ENCODE measurements around the gene TACR3. TPM values are rescaled to one million over a fixed set of nuclear protein-coding genes. Genes with fewer than 3 reads are reported as not detected.

The TACR3 gene
- total and polyA plus RNA-seq, 2 of the 4 experiments (the other 2 are of a cell fraction) = not detected

- ATAC-seq (ENCODE audit: low read depth) (no peak), DNase-seq (no peak)
- dilution Hi-C loops (cut with HindIII; ENCODE audit: low sequenced_read_pairs, unreplicated experiment) (no loop called here), intact Hi-C loops (cut with micrococcal nuclease) (no loop called here), in situ Hi-C loops (cut with MboI; ENCODE audit: low sequenced_read_pairs) (no loop called here)
- no peak overlapping the region for H2BK120ac ChIP-seq (ENCODE audit: low read depth, low read length)
- no peak overlapping the region for H3K4me2 ChIP-seq (ENCODE audit: low read depth, low read length)
- H2AFZ ChIP-seq (replicated peaks; ENCODE audit: low read length, poor library complexity) = no peak overlapping the region
- no peak overlapping the region for H4K91ac ChIP-seq (ENCODE audit: insufficient read depth, low read depth, low read length)
- H2AK9ac ChIP-seq (replicated peaks; ENCODE audit: low read depth, low read length, poor library complexity) = no peak overlapping the region
- H3K9me1 ChIP-seq (ENCODE audit: insufficient read depth, low read length) = no peaks in the 10 kb centered on the region
- no peak overlapping the region for H3K23ac ChIP-seq (ENCODE audit: low read depth, low read length)
- no peak overlapping the region for H2BK20ac ChIP-seq (ENCODE audit: low read depth, low read length)
- H3K36me3 ChIP-seq (ENCODE audit: control insufficient read depth, insufficient read depth, low read length) = no peaks in the 10 kb centered on the region
- H3K56ac ChIP-seq (ENCODE audit: extremely low read depth, insufficient read depth, low read length) = no peak overlapping the region
- H2AK5ac ChIP-seq (ENCODE audit: low read depth, low read length) = no peak overlapping the region
- H3K27me3 ChIP-seq (ENCODE audit: control insufficient read depth, insufficient read depth, low read length) = no peaks in the 10 kb centered on the region
- H4K20me1 ChIP-seq (ENCODE audit: insufficient read depth, low read length) = no peaks in the 10 kb centered on the region
- H3K18ac ChIP-seq (ENCODE audit: low read depth, low read length) = no peak overlapping the region
- H3K4me1 ChIP-seq (ENCODE audit: control insufficient read depth, insufficient read depth, low read length) = no peaks in the 10 kb centered on the region
- peaks cover 11% of the 10 kb centered on the region; the same call in 1 of the 2 replicates for H3K9me3 ChIP-seq (ENCODE audit: control insufficient read depth, insufficient read depth, low read length)
- H4K8ac ChIP-seq (ENCODE audit: low read depth in 2 of 2, low read length in 2 of 2) = no peak overlapping the region
- ChIA-PET POLR2A (ENCODE audit: unreplicated experiment) (no interaction called here), CTCF (no interaction called here)
- H3K27ac ChIP-seq (ENCODE audit: insufficient read depth, low read length) = no peak overlapping the region
- H2BK15ac ChIP-seq (ENCODE audit: low read depth, low read length) = no peak overlapping the region
- H3K14ac ChIP-seq (replicated peaks; ENCODE audit: low read depth, low read length) = no peak overlapping the region
- TF ChIP-seq RFX5 (IDR thresholded peaks at IDR 0.05; ENCODE audit: low read depth, low read length) (no peak), RAD21 (IDR thresholded peaks at IDR 0.05; ENCODE audit: low read length) (no peak), MAZ (IDR thresholded peaks at IDR 0.05; ENCODE audit: borderline replicate concordance, low read depth, low read length) (no peak)
- BruUV-seq (replicated peaks) = no TSS peak
- H3K79me1 ChIP-seq (ENCODE audit: low read depth in 1 of 2, low read length in 2 of 2) = no peaks in the 10 kb centered on the region
- no peak overlapping the region for H3K4ac ChIP-seq (ENCODE audit: low read depth, low read length)
- WGBS, 2 experiments (ENCODE audit: extremely low coverage in 2 of 2, insufficient read length in 1 of 2) = no CpG with 5 or more reads among the region's 3 CpGs
- no peak overlapping the region for H2BK5ac ChIP-seq (ENCODE audit: low read depth, low read length, poor library complexity, severe bottlenecking)
- H3K9ac ChIP-seq (ENCODE audit: low read depth, low read length) = no peak overlapping the region
- no peak overlapping the region for H4K5ac ChIP-seq (ENCODE audit: low read depth, low read length)
- H3K4me3 ChIP-seq (ENCODE audit: insufficient read depth, low read depth, low read length) = no peak overlapping the region
Observed at GRCh38 chr4:103754844-103755243, 35.1 kb upstream of the TACR3 start.

Data from IMR-90 (cell line).